Measurements from ENCODE around the gene FKBP1A.
"Not testable (repeated sequence)": the region's sequence is repeated elsewhere in the genome, so short reads cannot be mapped to it uniquely, and the experiment has no call there.

FKBP1A gene

DNA sequence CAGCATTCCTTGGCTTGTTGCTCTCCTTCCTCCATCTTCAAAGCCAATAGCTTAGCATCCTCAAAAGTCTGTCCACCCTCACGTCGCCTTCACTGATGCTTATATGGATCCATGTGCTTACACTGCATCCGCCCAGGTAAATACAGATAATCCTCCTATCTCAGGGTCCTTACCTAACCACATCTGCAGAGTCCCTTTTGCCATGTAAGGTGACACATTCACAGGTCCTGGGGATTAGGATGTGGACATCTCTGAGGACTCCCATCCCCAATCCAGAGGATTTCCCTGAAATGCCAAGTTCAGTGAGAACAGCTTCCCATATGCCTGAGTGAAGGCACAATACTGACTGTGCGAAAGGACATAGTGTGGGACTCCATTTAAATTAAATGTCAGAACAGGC lies 25.4 kb downstream of the FKBP1A start:
- Histone ChIP-seq H3K27ac (ENCODE audit: low read depth, low read length) (no peak overlapping the region), H3K36me3 (ENCODE audit: control insufficient read depth, insufficient read depth, low read length) (peaks cover 2% of the 10 kb centered on the region), H3K27me3 (ENCODE audit: control insufficient read depth, insufficient read depth, low read length) (no peaks in the 10 kb centered on the region), H3K9ac (ENCODE audit: low read length) (no peak overlapping the region), H3K4me3 (ENCODE audit: low read length) (no peak overlapping the region), H3K4me1 (ENCODE audit: control insufficient read depth, insufficient read depth, low read length) (no peaks in the 10 kb centered on the region)

DNA sequence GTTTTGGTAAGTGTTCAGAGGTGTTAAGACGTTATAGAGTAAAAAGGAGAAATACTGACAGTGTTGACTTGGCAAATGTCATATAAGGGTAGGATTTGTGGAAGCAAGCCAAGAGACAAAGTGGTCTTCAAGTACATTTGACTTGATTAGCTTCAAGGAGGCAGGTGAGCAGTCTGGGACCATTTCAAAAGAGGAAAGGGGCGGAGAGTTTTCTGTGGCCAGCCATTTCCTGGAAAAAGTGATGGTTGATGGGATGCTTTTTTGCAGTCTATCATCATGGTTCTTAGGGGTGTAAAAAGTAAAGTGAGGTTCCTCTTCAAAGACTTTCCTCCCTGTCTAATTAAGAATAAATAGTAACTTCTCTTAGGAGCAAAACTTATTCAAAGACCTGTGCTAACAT lies 28.7 kb downstream of the FKBP1A start:
- peaks cover 5% of the 10 kb centered on the region for H3K36me3 ChIP-seq (ENCODE audit: control insufficient read depth, insufficient read depth, low read length)
- no peaks in the 10 kb centered on the region for H3K4me1 ChIP-seq (ENCODE audit: control insufficient read depth, insufficient read depth, low read length)
- no peak overlapping the region for H3K27ac ChIP-seq (ENCODE audit: low read depth, low read length)
- H3K9ac ChIP-seq (ENCODE audit: low read length): no peak overlapping the region
- H3K4me3 ChIP-seq (ENCODE audit: low read length): no peak overlapping the region
- no peaks in the 10 kb centered on the region for H3K27me3 ChIP-seq (ENCODE audit: control insufficient read depth, insufficient read depth, low read length)

GRCh38 chr20:1363522-1363921 lies 29.3 kb downstream of the FKBP1A start:
- Histone ChIP-seq H3K4me1 (ENCODE audit: control insufficient read depth, insufficient read depth, low read length) (no peaks in the 10 kb centered on the region), H3K4me3 (ENCODE audit: low read length) (no peak overlapping the region), H3K27me3 (ENCODE audit: control insufficient read depth, insufficient read depth, low read length) (no peaks in the 10 kb centered on the region), H3K27ac (ENCODE audit: low read depth, low read length) (no peak overlapping the region), H3K9ac (ENCODE audit: low read length) (no peak overlapping the region), H3K36me3 (ENCODE audit: control insufficient read depth, insufficient read depth, low read length) (peaks cover 5% of the 10 kb centered on the region)

GRCh38 chr20:1362484-1362883 lies 30.4 kb downstream of the FKBP1A start:
- Histone ChIP-seq H3K27me3 (ENCODE audit: control insufficient read depth, insufficient read depth, low read length) (no peaks in the 10 kb centered on the region), H3K9ac (ENCODE audit: low read length) (no peak overlapping the region), H3K27ac (ENCODE audit: low read depth, low read length) (no peak overlapping the region), H3K36me3 (ENCODE audit: control insufficient read depth, insufficient read depth, low read length) (peaks cover 5% of the 10 kb centered on the region), H3K4me3 (ENCODE audit: low read length) (no peak overlapping the region), H3K4me1 (ENCODE audit: control insufficient read depth, insufficient read depth, low read length) (no peaks in the 10 kb centered on the region)

DNA sequence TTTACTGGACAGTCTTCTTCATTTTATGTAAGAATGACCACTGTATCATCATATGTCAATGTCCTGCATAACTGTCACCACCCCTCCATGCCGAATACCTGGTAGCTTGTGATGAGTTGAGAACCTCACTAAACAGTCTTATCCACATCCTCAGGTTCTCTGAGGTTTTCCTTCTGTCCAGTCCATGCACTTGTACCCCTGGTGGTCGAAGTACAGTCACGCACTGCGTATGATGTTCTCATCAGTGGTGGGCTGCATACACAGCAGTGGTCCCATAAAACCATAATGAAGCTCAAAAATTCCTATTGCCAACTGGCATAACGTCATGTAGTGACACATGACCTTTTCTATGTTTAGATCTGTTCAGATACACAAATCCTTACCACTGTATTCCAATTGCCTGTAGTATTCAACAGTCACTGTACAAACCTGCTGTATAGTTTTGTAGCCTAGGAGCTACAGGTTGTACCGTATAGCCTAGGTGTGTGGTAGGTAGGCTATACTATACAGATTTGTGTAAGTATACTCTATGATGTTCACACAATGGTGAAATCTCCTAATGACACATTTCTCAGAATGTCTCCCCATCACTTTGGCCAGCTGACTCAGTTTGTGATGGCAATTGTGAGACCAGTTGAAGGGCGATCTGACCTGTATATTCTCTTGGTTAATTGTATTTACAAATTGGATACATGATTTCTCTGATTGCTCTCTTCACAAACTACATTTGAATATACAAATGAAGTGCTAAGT lies 32.6 kb downstream of the FKBP1A start:
- no peak overlapping the region for H3K9ac ChIP-seq (ENCODE audit: low read length)
- H3K27ac ChIP-seq (ENCODE audit: low read depth, low read length): no peak overlapping the region
- H3K36me3 ChIP-seq (ENCODE audit: control insufficient read depth, insufficient read depth, low read length): peaks cover 7% of the 10 kb centered on the region
- no peak overlapping the region for H3K4me3 ChIP-seq (ENCODE audit: low read length)
- no peaks in the 10 kb centered on the region for H3K4me1 ChIP-seq (ENCODE audit: control insufficient read depth, insufficient read depth, low read length)
- no peaks in the 10 kb centered on the region for H3K27me3 ChIP-seq (ENCODE audit: control insufficient read depth, insufficient read depth, low read length)

DNA sequence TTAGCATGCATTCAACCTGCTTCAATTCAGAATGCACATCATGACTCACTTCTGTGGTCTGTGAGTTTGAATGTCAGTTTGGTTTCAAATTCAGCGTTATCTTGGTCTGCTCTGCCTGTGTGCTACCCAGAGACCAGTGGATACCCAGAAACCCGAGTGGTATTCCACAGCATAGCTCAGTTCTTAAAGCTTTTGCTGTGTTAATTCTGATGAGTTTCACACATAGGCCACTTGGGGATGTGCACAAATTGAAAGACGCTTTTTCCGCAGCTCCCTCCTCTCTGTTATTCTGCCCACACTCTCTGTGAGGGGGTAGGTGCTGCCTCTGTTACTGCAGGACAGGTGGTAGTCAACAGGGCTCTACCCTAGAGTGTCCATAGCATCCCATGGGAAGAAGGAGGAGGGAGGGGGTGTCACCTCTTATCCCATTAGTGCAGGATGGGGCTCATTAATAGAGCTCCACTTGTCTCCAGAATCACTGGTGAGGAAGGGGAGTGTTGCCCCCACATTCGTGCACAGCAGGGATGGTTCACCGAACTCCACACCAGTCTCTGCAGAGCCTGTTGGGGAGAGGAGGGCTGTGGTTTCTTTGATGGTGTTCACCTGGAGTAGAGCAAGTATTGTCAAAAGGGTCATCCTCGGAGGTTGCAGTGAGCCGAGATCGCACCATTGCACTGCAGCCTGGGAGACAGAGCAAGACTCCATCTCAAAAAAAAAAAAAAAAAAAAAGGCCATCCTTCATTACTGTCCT lies 34.8 kb downstream of the FKBP1A start:
- H3K27ac ChIP-seq (ENCODE audit: low read depth, low read length): no peak overlapping the region
- no peak overlapping the region for H3K9ac ChIP-seq (ENCODE audit: low read length)
- no peak overlapping the region for H3K4me3 ChIP-seq (ENCODE audit: low read length)
- H3K4me1 ChIP-seq (ENCODE audit: control insufficient read depth, insufficient read depth, low read length): no peaks in the 10 kb centered on the region
- H3K27me3 ChIP-seq (ENCODE audit: control insufficient read depth, insufficient read depth, low read length): no peaks in the 10 kb centered on the region
- peaks cover 10% of the 10 kb centered on the region for H3K36me3 ChIP-seq (ENCODE audit: control insufficient read depth, insufficient read depth, low read length)

DNA sequence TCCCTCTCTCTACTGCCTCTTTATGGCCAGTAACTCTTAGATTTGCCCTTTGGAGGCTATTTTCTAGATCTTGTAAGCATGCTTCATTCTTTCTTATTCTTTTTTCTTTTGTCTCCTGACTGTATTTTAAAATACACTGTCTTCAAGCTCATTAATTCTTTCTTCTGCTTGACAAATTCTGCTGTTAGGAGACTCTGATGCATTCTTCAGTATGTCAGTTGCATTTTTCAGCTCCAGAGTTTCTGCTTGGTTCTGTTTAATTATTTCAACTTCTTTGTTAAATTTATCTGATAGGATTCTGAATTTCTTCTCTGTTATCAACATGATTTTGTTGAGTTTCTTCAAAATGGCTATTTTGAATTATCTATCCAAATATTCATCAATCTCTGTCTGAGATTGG lies 38.9 kb downstream of the FKBP1A start:
- Histone ChIP-seq H3K4me1 (ENCODE audit: control insufficient read depth, insufficient read depth, low read length) (no peaks in the 10 kb centered on the region), H3K4me3 (ENCODE audit: low read length) (no peak overlapping the region), H3K27me3 (ENCODE audit: control insufficient read depth, insufficient read depth, low read length) (no peaks in the 10 kb centered on the region), H3K27ac (ENCODE audit: low read depth, low read length) (no peak overlapping the region), H3K36me3 (ENCODE audit: control insufficient read depth, insufficient read depth, low read length) (peaks cover 6% of the 10 kb centered on the region), H3K9ac (ENCODE audit: low read length) (no peak overlapping the region)

GRCh38 chr20:1346315-1346969 lies 46.4 kb downstream of the FKBP1A start:
- H3K4me1 ChIP-seq (ENCODE audit: control insufficient read depth, insufficient read depth, low read length): no peaks in the 10 kb centered on the region
- no peaks in the 10 kb centered on the region for H3K36me3 ChIP-seq (ENCODE audit: control insufficient read depth, insufficient read depth, low read length)
- no peak overlapping the region for H3K27ac ChIP-seq (ENCODE audit: low read depth, low read length)
- H3K27me3 ChIP-seq (ENCODE audit: control insufficient read depth, insufficient read depth, low read length): no peaks in the 10 kb centered on the region
- H3K4me3 ChIP-seq (ENCODE audit: low read length): no peak overlapping the region
- H3K9ac ChIP-seq (ENCODE audit: low read length): no peak overlapping the region

DNA sequence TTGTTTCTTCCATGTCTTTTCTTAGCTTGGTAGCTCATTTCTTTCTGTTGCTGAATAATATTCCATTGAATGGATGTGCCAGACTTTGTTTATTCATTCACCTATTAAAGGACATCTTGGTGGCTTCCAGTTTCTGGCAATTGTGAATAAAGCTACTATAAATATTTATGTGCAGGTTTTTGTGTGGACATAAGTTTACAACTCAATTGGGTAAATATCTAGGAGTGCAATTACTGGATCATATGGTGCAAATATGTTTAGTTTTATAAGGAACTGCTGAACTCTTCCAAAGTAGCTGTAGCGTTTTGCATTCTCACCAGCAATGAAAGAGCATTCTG lies 47.1 kb downstream of the FKBP1A start:
- H3K9ac ChIP-seq (ENCODE audit: low read length): no peak overlapping the region
- H3K36me3 ChIP-seq (ENCODE audit: control insufficient read depth, insufficient read depth, low read length): no peaks in the 10 kb centered on the region
- H3K4me3 ChIP-seq (ENCODE audit: low read length): no peak overlapping the region
- no peak overlapping the region for H3K27ac ChIP-seq (ENCODE audit: low read depth, low read length)
- no peaks in the 10 kb centered on the region for H3K27me3 ChIP-seq (ENCODE audit: control insufficient read depth, insufficient read depth, low read length)
- H3K4me1 ChIP-seq (ENCODE audit: control insufficient read depth, insufficient read depth, low read length): no peaks in the 10 kb centered on the region

- Histone ChIP-seq H3K4me1 (ENCODE audit: control insufficient read depth, insufficient read depth, low read length) (no peaks in the 10 kb centered on the region), H3K27me3 (ENCODE audit: control insufficient read depth, insufficient read depth, low read length) (no peaks in the 10 kb centered on the region), H3K9ac (ENCODE audit: low read length) (no peak overlapping the region), H3K27ac (ENCODE audit: low read depth, low read length) (no peak overlapping the region), H3K36me3 (ENCODE audit: control insufficient read depth, insufficient read depth, low read length) (no peaks in the 10 kb centered on the region), H3K4me3 (ENCODE audit: low read length) (no peak overlapping the region)
Observed at GRCh38 chr20:1345030-1345755, 47.7 kb downstream of the FKBP1A start.

DNA sequence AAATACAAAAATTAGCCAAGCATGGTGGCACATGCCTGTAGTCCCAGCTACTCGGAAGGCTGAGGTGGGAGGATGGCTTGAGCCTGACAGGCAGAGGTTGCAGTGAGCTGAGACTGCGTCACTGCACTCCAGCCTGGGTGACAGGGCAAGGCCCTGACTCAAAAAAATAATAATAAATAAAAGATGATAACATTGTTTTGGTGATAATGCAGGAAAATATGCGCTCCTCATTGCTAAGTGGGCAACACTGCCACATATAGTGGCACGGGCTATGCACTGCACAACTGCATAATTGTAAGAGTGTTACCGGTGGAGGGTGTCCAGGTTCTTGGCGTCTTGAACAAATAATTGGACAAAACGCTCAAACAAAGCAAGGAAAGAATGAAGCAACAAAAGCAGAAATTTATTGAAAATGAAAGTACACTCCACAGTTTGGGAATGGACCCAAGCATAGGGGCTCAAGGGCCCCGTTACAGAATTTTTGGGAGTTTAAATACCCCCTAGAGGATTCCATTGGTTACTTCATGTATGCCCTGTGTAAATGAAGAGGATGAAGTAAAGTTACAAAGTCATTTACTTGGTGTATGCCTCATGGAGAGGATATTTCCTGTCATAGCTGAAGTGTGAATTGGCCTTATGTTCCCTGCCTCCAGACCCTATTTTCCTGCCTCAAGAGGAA lies 49.3 kb downstream of the FKBP1A start:
- not testable (repeated sequence) for H3K4me3 ChIP-seq (ENCODE audit: low read length); H3K27ac ChIP-seq (ENCODE audit: low read depth, low read length); H3K36me3 ChIP-seq (ENCODE audit: control insufficient read depth, insufficient read depth, low read length); H3K9ac ChIP-seq (ENCODE audit: low read length); H3K27me3 ChIP-seq (ENCODE audit: control insufficient read depth, insufficient read depth, low read length); H3K4me1 ChIP-seq (ENCODE audit: control insufficient read depth, insufficient read depth, low read length)
